ENCODE data around the gene SLC9A3.

DNA sequence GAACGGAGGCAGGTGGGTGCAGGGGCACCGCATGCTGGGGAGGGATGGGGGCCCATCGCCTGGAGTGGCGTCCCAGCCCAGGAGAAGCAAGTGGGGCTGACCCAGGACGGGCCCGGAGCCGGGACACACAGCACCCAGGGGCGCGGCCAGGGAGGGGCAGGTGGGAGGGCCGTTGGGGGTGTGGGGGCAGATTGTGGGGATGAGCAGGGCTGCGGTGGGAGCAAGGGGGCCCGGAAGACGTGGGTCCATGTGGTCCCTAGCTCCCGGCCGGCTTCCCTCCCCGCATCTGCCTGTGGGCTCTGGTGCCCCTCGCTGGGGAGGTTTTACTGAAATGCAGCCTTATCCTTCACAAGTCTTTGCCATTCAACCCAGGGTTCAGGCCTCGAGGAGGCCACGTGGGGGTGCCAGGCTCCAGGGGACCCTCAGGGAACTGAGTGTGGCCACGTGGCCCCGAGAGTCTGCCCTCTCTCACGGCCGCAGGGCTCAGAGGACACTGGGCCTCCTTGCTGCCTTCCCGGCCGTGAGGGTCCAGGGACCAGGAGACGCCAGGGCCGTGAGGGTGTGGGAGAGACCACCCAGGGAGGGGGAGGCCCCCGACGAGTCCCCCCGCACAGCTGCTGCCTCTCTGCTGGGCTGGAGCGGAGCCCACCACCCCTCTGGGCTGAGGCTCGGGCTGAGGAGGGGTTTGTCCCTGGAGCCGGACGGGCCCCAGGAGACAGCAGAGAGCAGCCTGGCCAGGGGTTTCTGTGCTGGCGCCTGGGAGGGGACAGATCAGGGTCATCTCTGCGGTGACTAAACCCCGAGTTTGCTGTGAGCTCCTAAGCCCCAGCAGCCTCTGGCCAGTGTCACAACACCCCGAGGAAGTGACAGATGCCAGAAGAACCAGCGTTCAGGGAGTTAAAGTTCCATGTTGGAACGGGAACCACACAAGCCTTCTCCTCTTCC lies 35.2 kb downstream of the SLC9A3 start:
- TF ChIP-seq, protein P1, sequence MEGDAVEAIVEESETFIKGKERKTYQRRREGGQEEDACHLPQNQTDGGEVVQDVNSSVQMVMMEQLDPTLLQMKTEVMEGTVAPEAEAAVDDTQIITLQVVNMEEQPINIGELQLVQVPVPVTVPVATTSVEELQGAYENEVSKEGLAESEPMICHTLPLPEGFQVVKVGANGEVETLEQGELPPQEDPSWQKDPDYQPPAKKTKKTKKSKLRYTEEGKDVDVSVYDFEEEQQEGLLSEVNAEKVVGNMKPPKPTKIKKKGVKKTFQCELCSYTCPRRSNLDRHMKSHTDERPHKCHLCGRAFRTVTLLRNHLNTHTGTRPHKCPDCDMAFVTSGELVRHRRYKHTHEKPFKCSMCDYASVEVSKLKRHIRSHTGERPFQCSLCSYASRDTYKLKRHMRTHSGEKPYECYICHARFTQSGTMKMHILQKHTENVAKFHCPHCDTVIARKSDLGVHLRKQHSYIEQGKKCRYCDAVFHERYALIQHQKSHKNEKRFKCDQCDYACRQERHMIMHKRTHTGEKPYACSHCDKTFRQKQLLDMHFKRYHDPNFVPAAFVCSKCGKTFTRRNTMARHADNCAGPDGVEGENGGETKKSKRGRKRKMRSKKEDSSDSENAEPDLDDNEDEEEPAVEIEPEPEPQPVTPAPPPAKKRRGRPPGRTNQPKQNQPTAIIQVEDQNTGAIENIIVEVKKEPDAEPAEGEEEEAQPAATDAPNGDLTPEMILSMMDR (IDR thresholded peaks at IDR 0.05; ENCODE audit: low read depth, low read length) = no peak
- no peak for TF ChIP-seq EZH2phosphoT487 (IDR thresholded peaks at IDR 0.05; ENCODE audit: low read depth)
